H1 (cell line): ENCODE data around the gene HAND1. TPM values are rescaled to one million over a fixed set of nuclear protein-coding genes. Genes with fewer than 3 reads are reported as not detected.

Experiments
- CTCF ChIA-PET: fragments of 300-600 bp; sonication (Branson Sonifier 250); formaldehyde crosslinking; loops from one replicate; lab custom pipeline; 2021; ENCODE audit not compliant: partially characterized antibody; lab: Charles Lee
- POLR2A ChIA-PET: fragments of 300-600 bp; sonication (Branson Sonifier 250); formaldehyde crosslinking; loops from one replicate; lab custom pipeline; 2021; ENCODE audit warnings: inconsistent platforms; ENCODE audit not compliant: partially characterized antibody; lab: Charles Lee
- DNase-seq, 2 experiments: peaks; one replicate each; pipeline versions ENCODE4 v3.0.0 to v3.0.0-alpha.2; 2010 to 2022; ENCODE audit warnings: low spot score in 2 of 2, low read depth in 1 of 2, mixed read lengths in 1 of 2
- FAIRE-seq: peaks from 2 replicates; lab custom pipeline; 2011; peaks lifted over from hg19 to GRCh38; lab: Jason Lieb, UNC
- H2AFZ ChIP-seq: 2 replicates; pipeline ENCODE4 v1.8.1; 2012; ENCODE audit warnings: low read length, inconsistent platforms
- H2AK5ac ChIP-seq: 2 replicates; pipeline ENCODE4 v1.6.1; 2013; ENCODE audit warnings: low read depth, low read length
- H2BK120ac ChIP-seq: replicated peaks from 2 replicates; pipeline ENCODE3; 2013; ENCODE audit warnings: low read depth, low read length, inconsistent platforms
- H2BK12ac ChIP-seq: 2 replicates; pipeline ENCODE4 v1.6.1; 2013; ENCODE audit warnings: low read depth, low read length
- H2BK15ac ChIP-seq: 2 replicates; pipeline ENCODE4 v1.6.1; 2013; ENCODE audit warnings: low read length
- H2BK20ac ChIP-seq: 2 replicates; pipeline ENCODE4 v1.6.1; 2013; ENCODE audit warnings: low read length
- H2BK5ac ChIP-seq: 2 replicates; pipeline ENCODE4 v1.6.1; 2013; ENCODE audit warnings: low read depth, low read length
- H3K14ac ChIP-seq: 2 replicates; pipeline ENCODE4 v1.6.1; 2013; ENCODE audit warnings: inconsistent platforms; ENCODE audit not compliant: insufficient read length
- H3K18ac ChIP-seq: 2 replicates; pipeline ENCODE4 v1.6.1; 2013; ENCODE audit warnings: low read length; ENCODE audit errors: extremely low read depth
- H3K23ac ChIP-seq: 2 replicates; pipeline ENCODE4 v1.6.1; 2013; ENCODE audit warnings: inconsistent platforms; ENCODE audit not compliant: insufficient read length
- H3K23me2 ChIP-seq: 2 replicates; pipeline ENCODE4 v1.6.1; 2013; ENCODE audit warnings: low read depth, low read length
- H3K27ac ChIP-seq: 2 replicates; pipeline ENCODE4 v1.6.1; 2011; ENCODE audit warnings: low read depth, low read length, inconsistent platforms
- H3K27me3 ChIP-seq, 4 experiments: replicated peaks in 1 of 4; 1 replicate in 1 of 4; 2 replicates in 3 of 4; pipeline versions ENCODE4 v1.6.1 to v1.8.1; 2011 to 2013; ENCODE audit warnings: low read length in 3 of 4, mild to moderate bottlenecking in 3 of 4, inconsistent platforms in 2 of 4, mixed read lengths in 2 of 4, moderate library complexity in 1 of 4; ENCODE audit not compliant: control insufficient read depth in 3 of 4, insufficient read depth in 3 of 4; ENCODE audit errors: extremely low read depth in 1 of 4
- H3K36me3 ChIP-seq, 4 experiments: 2 replicates each; pipeline versions ENCODE4 v1.6.1 to v1.8.1; 2011 to 2013; ENCODE audit warnings: mild to moderate bottlenecking in 4 of 4, low read length in 3 of 4, moderate library complexity in 2 of 4, control low read depth in 1 of 4, inconsistent platforms in 1 of 4; ENCODE audit not compliant: insufficient read depth in 4 of 4, control insufficient read depth in 2 of 4
- H3K4ac ChIP-seq: replicated peaks from 2 replicates; pipeline ENCODE3; 2013; ENCODE audit warnings: low read length, low read depth, mixed read lengths, inconsistent platforms; ENCODE audit not compliant: insufficient read length
- H3K4me1 ChIP-seq, 4 experiments: replicated peaks in 1 of 4; 1 replicate in 1 of 4; 2 replicates in 3 of 4; pipeline versions ENCODE4 v1.6.1 to v1.8.1; 2011 to 2013; ENCODE audit warnings: low read length in 3 of 4, inconsistent platforms in 2 of 4, mixed read lengths in 1 of 4; ENCODE audit not compliant: insufficient read depth in 4 of 4, control insufficient read depth in 3 of 4
- H3K4me2 ChIP-seq, 2 experiments: 2 replicates each; pipeline versions ENCODE4 v1.6.1 to v1.8.1; 2011 to 2013; ENCODE audit warnings: low read depth in 2 of 2, low read length in 2 of 2, control low read depth in 1 of 2, inconsistent platforms in 1 of 2, mild to moderate bottlenecking in 1 of 2; ENCODE audit not compliant: insufficient read depth in 1 of 2
- H3K4me3 ChIP-seq, 4 experiments: fragments of 200-600, 300-600 bp in 1 of 4; sonication (generic), shearing (Covaris generic), sonication (Bioruptor Twin) in 1 of 4; 2 replicates each; pipeline versions ENCODE4 v1.5.1 to v1.8.1; 2011 to 2016; ENCODE audit warnings: low read length in 4 of 4, low read depth in 3 of 4, control low read depth in 2 of 4, inconsistent platforms in 2 of 4, mild to moderate bottlenecking in 2 of 4, mixed read lengths in 1 of 4, moderate library complexity in 1 of 4; ENCODE audit not compliant: insufficient read depth in 2 of 4; ENCODE audit errors: extremely low read depth in 1 of 4
- H3K56ac ChIP-seq: replicated peaks from 2 replicates; pipeline ENCODE3; 2013; ENCODE audit warnings: low read depth, mild to moderate bottlenecking, mixed read lengths, low read length, inconsistent platforms; ENCODE audit not compliant: insufficient read length
- H3K79me1 ChIP-seq: 2 replicates; pipeline ENCODE4 v1.6.1; 2013; ENCODE audit warnings: low read depth, low read length, control low read depth
- H3K79me2 ChIP-seq, 2 experiments: 2 replicates each; pipeline versions ENCODE4 v1.6.1 to v1.8.1; 2012 to 2013; ENCODE audit warnings: low read length in 2 of 2, mild to moderate bottlenecking in 2 of 2, inconsistent platforms in 1 of 2; ENCODE audit not compliant: insufficient read depth in 2 of 2, control insufficient read depth in 1 of 2
- H3K9ac ChIP-seq, 4 experiments: replicated peaks in 1 of 4; 1 replicate in 1 of 4; 2 replicates in 3 of 4; pipeline versions ENCODE4 v1.6.1 to v1.8.1; 2011 to 2013; ENCODE audit warnings: low read depth in 3 of 4, low read length in 3 of 4, control low read depth in 2 of 4, mild to moderate bottlenecking in 2 of 4, moderate library complexity in 2 of 4, inconsistent platforms in 1 of 4; ENCODE audit errors: extremely low read depth in 1 of 4
- H3K9me3 ChIP-seq, 2 experiments: 2 replicates each; pipeline versions ENCODE4 v1.6.1 to v1.8.1; 2012 to 2013; ENCODE audit warnings: mild to moderate bottlenecking in 2 of 2, moderate library complexity in 2 of 2, control low read depth in 1 of 2, inconsistent platforms in 1 of 2, low read depth in 1 of 2, low read length in 1 of 2, mixed read lengths in 1 of 2; ENCODE audit not compliant: insufficient read depth in 2 of 2
- H4K20me1 ChIP-seq, 2 experiments: replicated peaks in 1 of 2; 2 replicates each; pipeline versions ENCODE3 to v1.8.1; 2011 to 2013; ENCODE audit warnings: inconsistent platforms in 2 of 2, low read length in 2 of 2, mild to moderate bottlenecking in 1 of 2; ENCODE audit not compliant: insufficient read depth in 2 of 2, control insufficient read depth in 1 of 2
- H4K5ac ChIP-seq: 2 replicates; pipeline ENCODE4 v1.6.1; 2013; ENCODE audit warnings: low read length, low read depth, mixed read lengths, inconsistent platforms; ENCODE audit not compliant: insufficient read length
- H4K8ac ChIP-seq: 2 replicates; pipeline ENCODE4 v1.8.0; 2013; ENCODE audit warnings: mild to moderate bottlenecking, moderate library complexity, low read length, inconsistent platforms; ENCODE audit not compliant: insufficient read depth; ENCODE audit errors: extremely low read depth
- H4K91ac ChIP-seq: replicated peaks from 2 replicates; pipeline ENCODE3; 2013; ENCODE audit warnings: low read length, mixed read lengths, inconsistent platforms; ENCODE audit not compliant: insufficient read length
- CBX5 ChIP-seq: fragments of 300-800, 300-1000 bp; sonication (generic); IDR thresholded peaks from 2 replicates; pipeline ENCODE4 v1.7.1; 2016; ENCODE audit warnings: antibody characterized with exemption, low read length, low read depth
- RNF2 ChIP-seq: fragments of 200-900, 300-1000 bp; sonication (generic); IDR thresholded peaks from 2 replicates; pipeline ENCODE4 v1.7.1; 2016; ENCODE audit warnings: borderline replicate concordance, low read depth, mild to moderate bottlenecking, antibody characterized with exemption, low read length; ENCODE audit not compliant: poor library complexity, severe bottlenecking; ENCODE audit errors: missing control alignments
- WGBS, 2 experiments: shearing (Covaris generic) in 1 of 2; methylation state at CpG; one replicate each; pipeline versions ENCODE4 v1.1.6 to v1.1.7; 2013 to 2015; ENCODE audit warnings: low lambda C conversion rate in 2 of 2, mixed read lengths in 2 of 2, inconsistent platforms in 1 of 2, low coverage in 1 of 2, missing lambda C conversion rate in 1 of 2; ENCODE audit not compliant: insufficient replicate concordance in 2 of 2, insufficient coverage in 1 of 2, insufficient read length in 1 of 2; ENCODE audit errors: extremely low coverage in 1 of 2, missing lambda C conversion rate in 1 of 2; 5-methylcytosine and 5-hydroxymethylcytosine counted together
- polyA plus RNA-seq, 7 experiments: library from polyadenylated mRNA; depleted of rRNA in 3 of 7; stranded (reverse) in 5 of 7; unstranded in 2 of 7; fragments of >200 nt in 5 of 7; fragments of 200-250 nt in 2 of 7; gene quantifications; 1 replicate in 5 of 7; 2 replicates in 1 of 7; 4 replicates in 1 of 7; pipeline versions ENCODE4 v1.2.1 to v1.2.3, GENCODE V29; 2011 to 2013; ENCODE audit warnings: missing spikeins in 2 of 7, mixed read lengths in 2 of 7
- total RNA-seq: library from RNA; stranded (reverse); fragmentation: NEBNext Ultra II Directional; extraction: Animal tissue kit (Norgen Biotek cat#: 25700); gene quantifications from 2 replicates; pipeline ENCODE4 v1.2.1, GENCODE V29; 2021

The HAND1 gene
- total and polyA plus RNA-seq, 2 of the 8 experiments (the other 6 are each of a cell fraction or from before 2014, with no cell fraction given) = 0.06 TPM; not detected in 1

DNA sequence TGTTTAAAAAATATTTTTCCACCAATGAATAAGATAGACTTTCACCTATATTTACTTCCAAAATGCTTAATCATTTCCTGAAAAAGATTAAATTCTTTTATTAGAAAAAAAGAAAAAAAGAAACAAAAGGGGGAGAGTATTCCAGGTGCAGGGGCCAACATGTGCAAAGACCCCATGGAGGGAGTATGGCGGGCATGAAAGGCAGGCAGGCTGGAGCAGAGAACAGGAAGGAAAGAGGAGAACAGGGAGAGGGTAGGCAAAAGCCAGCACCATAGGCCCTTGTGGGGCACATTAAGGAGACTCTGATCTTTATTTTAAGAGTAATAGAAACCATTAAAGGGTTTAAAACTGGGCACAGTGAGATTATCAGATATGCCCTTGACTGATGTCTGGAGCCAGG is 48.7 kb downstream of the HAND1 start:
- WGBS, 2 experiments = 86% methylated on average over 1 of the region's 1 CpG; no CpG with 5 or more reads in 1 of the 2 experiments
- no peak overlapping the region for H3K18ac ChIP-seq
- H4K91ac ChIP-seq = no peak overlapping the region
- no peak overlapping the region for H3K4me3 ChIP-seq
- H3K9me3 ChIP-seq = no peaks in the 10 kb centered on the region
- no peak overlapping the region for H3K56ac ChIP-seq
- H3K27ac ChIP-seq = no peak overlapping the region
- H2BK120ac ChIP-seq = no peak overlapping the region
- H2BK20ac ChIP-seq = no peak overlapping the region
- H4K20me1 ChIP-seq = no peaks in the 10 kb centered on the region
- no peaks in the 10 kb centered on the region for H3K27me3 ChIP-seq
- H3K23me2 ChIP-seq = no peaks in the 10 kb centered on the region
- H4K5ac ChIP-seq = no peak overlapping the region
- FAIRE-seq (no peak), DNase-seq (no peak)
- no peak overlapping the region for H2BK15ac ChIP-seq
- H3K4me2 ChIP-seq = no peak overlapping the region
- H3K9ac ChIP-seq = no peak overlapping the region
- H3K79me1 ChIP-seq = no peaks in the 10 kb centered on the region
- H3K23ac ChIP-seq = no peak overlapping the region
- H2BK5ac ChIP-seq = no peak overlapping the region
- no peak overlapping the region for H4K8ac ChIP-seq
- H2AK5ac ChIP-seq = no peak overlapping the region
- H2BK12ac ChIP-seq = no peak overlapping the region
- H3K36me3 ChIP-seq = no peaks in the 10 kb centered on the region
- CTCF ChIA-PET = interaction anchor here (2.4 kb wide), 1 partner anchor 8 kb away, joined by 16 read pairs; no protein-coding TSS in a partner anchor
- no peaks in the 10 kb centered on the region for H3K4me1 ChIP-seq
- no peak overlapping the region for H3K14ac ChIP-seq
- no peaks in the 10 kb centered on the region for H3K79me2 ChIP-seq
- H3K4ac ChIP-seq = no peak overlapping the region
- POLR2A ChIA-PET = no interaction called here
- H2AFZ ChIP-seq = no peak overlapping the region
- TF ChIP-seq CBX5 (no peak), RNF2 (no peak)
